Left cardiac atrium (tissue), 4 donors: ENCODE data around the gene IL34. TPM values are rescaled to one million over a fixed set of nuclear protein-coding genes. Genes with fewer than 3 reads are reported as not detected.
"Not testable (repeated sequence)": the region's sequence is repeated elsewhere in the genome, so short reads cannot be mapped to it uniquely, and the experiment has no call there.

Experiments used
- ATAC-seq, 2 donors: fragments of 200-7000 bp; cut with Tn5 transposase; one replicate each; pipeline ENCODE4 v1.9.1; 2020; ENCODE audit warnings: mild to moderate bottlenecking in 2 of 2, moderate library complexity in 2 of 2
- DNase-seq: peaks from one replicate; pipeline ENCODE4 v3.0.0-alpha.2; 2020
- intact Hi-C, 2 donors: fragments of 100-400 bp; cut with DNase I; formaldehyde crosslinking; loops; one replicate each; pipeline versions ENCODE4 v1.14.1 to v1.15.1; 2022 to 2023
- total RNA-seq, 2 donors: library from RNA; stranded (reverse); fragmentation: NEBNext Ultra II Directional; extraction: Animal tissue kit (Norgen Biotek cat#: 25700); gene quantifications; one replicate each; pipeline ENCODE4 v1.2.1, GENCODE V29; 2021
- donor health status: DM: no; HTN: yes; CAD: no.
- donor health status: DM: no; HTN: yes; CAD: no; lungs with severe emphysema.
- donor health status: DM: yes; HTN: yes; CAD: no.
- donor health status: Dilated cardiomyopathy.

IL34 gene
- total RNA-seq, 2 donors from 2014 or later: 1.4 to 4.0 TPM

DNA sequence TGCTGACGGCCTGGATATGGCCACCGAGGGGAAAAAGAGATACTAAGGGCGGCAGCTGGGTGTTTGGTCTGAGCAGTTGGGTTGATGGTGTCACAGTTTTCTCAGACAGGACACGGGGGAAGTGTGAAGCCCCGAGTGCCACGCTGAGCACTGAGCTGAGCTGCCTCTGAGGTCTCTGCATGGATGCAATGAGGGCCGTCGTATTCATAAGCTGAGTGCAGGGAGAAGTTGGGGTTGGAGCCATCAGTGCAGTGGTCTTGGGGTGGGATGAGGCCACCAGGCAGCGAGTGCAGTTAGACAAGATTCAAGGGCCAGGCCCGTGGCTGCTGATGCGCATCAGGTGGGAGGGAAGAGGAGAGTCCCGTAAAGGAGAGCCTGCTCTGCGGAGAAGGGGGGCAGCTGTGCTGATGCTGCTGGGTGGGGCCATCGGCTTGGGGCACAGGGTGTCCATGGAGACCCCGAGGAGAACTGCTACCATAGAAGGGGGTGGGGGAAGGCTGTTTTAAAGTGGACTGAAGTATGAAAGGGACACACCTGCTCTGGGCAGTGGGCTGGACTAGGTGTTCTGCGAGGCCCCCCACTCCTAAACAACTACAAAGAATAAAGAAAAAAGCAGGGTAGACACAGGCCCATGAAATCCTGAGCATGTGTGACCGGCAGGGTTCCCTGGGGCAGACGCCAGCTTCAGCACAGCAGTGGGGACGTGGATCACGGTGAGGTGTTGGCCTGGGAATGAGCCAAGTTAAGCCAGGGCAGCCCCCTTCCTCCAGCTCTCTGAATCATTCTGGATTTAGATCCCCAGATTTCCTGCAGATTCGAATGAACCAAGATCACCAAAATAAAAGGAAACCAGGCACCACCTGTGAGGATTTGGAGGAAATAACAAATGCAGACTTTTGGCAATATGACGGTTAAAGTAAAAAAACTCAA lies 19.7 kb downstream of the IL34 start:
- ATAC-seq (no peak), DNase-seq (no peak)
- intact Hi-C loops: no loop called here

DNA sequence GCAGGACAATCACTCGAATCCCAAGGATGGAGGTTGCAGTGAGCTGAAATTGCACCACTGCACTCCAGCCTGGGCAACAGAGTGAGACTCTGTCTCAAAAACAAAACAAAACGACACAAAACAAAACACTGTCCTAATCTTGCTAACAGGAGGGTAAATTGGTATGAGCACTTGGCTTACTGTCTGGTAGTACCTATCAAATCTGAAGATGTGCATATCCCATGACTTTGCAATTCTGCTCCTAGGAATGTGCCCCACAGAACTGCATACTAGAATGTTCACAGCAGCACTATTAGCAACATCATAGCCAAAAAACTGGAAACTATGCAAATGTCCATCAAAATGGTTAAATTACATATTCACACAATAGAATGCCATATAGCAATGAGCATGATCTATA lies 23.8 kb downstream of the IL34 start:
- intact Hi-C loops: no loop called here
- ATAC-seq (no peak), DNase-seq (no peak)

DNA sequence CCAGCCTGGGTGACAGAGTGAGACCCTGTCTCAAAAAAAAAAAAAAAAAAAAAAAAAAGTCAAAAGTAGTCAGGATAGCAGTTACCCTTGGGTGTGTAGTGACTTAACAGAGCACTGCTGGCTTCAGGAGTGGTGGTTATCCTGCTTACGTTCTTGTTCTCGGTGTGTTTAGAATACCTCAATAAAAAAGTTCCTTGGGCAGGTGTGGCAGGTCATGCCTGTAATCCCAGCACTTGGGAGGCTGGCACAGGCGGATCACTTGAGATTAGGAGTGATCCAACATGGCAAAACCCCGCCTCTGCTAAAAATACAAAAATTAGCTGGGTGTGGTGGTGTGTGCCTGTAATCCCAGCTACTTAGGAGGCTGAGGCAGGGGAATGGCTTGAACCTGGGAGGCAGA lies 24.6 kb downstream of the IL34 start:
- ATAC-seq, intact Hi-C loops, DNase-seq: not testable (repeated sequence)

DNA sequence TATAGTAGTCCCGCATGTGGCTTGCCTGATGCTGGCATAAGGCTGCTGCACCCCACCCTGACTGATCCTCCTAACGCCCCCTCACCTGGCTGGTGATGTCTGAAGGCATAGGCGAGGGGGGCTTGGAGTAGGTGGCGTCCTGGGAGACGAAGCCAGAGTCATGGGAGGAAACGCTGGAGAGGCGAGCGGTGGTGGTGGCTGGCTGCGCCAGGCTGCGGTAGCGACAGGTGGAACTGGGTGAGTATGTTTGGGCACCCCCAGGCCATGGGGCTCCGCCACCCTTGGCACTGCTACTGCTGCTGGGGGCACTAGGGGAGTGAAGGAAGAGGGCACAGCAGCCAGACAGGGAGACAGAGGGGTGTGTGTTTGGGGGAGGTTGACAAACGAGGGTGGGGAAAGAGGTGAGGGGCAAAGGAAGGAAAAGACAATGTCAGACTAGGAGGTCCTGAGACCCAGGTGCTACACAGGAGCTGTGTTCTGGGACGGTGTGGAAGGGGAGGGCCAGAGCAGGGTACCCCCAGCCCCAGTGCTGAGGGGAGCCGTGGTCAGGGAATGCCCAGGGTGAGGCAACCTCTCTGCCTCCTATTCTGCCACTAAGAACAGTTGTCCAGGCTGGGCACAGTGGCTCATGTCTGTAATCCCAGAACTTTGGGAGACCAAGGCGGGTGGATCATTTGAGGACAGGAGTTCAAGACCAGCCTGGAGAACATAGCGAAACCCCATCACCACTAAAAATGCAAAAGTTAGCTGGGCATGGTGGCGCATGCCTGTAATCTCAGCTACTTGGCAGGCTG lies 28.1 kb downstream of the IL34 start:
- ATAC-seq (no peak), DNase-seq (no peak)
- intact Hi-C loops: loop anchor here in 1 of 2 donors (5.0 kb wide), 1 partner anchor 98 kb away; no protein-coding TSS in a partner anchor

DNA sequence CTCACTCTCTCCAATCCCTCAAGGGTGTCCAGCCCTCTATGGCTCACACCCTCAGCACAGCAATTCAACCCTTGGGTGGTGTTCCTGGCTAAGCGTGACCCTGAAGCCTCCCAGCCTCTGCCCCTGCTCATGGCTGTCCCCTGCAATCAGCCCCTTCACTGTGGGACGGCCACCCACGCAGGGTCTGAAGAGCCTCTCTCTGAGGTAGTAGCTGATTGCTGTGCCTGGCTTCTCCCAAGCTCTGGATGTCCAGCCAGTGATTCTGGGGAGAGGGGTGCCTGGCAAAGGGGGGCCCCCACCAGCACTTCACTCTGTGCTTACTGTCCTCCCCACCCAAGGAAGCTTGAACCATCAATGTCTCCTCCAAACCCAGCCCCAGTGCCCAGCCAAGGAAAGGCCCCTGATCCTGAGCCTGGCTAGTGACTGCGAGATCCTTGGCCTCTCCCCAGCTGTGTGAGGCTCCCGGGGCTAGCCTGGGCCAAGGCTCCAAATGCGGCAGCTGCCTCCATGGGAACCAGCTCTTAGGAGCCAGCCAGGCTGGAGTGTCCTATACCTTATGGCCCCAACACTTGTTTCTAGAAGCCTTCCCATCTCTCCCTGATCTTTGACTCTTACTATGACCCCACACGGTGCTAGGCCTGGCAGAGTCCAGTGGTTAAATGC lies 29.6 kb downstream of the IL34 start:
- DNase-seq (peak; percentile 34), ATAC-seq (peak in 1 of 2 donors; percentile 13)
- intact Hi-C loops: loop anchor here in 1 of 2 donors (5.0 kb wide), 1 partner anchor 96 kb away; no protein-coding TSS in a partner anchor

DNA sequence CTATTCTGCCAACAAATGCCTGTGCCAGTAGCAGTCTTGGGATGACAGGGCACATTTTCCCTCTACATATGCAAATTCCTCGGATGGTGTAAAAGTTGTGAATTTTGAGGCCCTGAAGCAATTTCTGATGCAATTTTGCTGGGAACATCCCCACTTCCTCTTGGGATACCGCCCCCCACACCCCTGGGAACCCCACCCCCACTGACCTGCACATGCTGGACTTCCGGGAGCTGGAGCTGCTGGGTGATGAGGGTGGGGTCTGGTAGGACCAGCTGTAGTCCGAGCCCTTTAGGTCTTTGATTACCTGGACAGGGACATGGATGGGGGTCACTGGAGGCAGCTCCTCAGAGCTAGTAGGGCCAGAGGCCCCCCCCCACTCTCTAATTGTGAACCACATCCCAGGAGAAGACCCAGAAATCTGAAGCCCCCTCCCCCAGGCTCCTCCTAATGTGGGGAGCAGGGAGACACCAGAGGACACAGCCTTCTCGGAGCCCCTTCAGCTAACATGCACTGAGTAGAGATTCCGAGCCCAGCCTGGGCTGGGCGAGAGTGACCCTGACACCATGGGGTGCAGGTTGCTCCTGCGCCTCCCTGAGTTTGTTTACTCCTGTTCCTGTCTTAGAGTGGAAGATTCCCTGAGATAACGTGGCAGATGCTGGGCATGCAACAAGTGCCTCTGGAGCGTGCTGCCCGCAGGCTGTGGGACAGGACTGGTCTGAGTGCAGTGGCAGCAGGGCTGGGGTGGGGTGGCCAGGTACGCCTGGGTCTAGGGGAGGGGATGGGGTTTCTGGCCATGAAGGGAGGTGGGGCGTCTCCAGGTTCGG lies 30.5 kb downstream of the IL34 start:
- ATAC-seq (no peak), DNase-seq (no peak)
- intact Hi-C loops: loop anchor here in 1 of 2 donors (5.0 kb wide), 1 partner anchor 95 kb away; no protein-coding TSS in a partner anchor

DNA sequence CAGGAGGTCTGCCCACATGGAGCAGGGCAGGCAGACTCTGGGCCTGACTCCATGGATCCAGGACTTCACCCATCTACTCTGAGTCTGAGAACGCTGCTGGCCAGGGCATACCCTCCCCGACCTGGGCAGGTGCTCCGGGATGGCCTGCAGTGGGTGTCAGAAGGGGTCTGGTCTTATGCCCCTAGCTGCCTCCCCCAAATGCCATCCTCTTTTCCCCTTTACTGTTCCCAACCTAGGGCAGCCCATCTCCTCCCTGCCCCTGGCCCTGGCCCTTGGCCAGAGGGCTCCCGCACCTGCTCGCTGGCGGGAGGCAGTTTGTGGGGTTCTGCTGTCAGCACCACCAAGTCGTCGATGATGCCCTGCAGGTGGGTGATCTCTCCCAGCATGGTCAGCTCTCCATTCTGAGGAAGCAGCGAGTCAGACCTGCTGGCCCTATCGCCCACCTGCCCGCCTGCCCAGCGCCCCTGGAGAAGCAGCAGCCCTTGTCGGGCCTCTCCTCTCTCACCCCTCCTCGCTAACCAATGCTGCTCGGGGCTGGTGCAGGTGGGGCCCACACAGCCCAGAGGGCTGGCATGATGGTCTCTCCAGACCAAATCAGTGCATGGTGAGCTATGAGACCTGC lies 31.3 kb downstream of the IL34 start:
- DNase-seq (no peak), ATAC-seq (no peak)
- intact Hi-C loops: loop anchor here in 1 of 2 donors (5.0 kb wide), 1 partner anchor 95 kb away; no protein-coding TSS in a partner anchor

DNA sequence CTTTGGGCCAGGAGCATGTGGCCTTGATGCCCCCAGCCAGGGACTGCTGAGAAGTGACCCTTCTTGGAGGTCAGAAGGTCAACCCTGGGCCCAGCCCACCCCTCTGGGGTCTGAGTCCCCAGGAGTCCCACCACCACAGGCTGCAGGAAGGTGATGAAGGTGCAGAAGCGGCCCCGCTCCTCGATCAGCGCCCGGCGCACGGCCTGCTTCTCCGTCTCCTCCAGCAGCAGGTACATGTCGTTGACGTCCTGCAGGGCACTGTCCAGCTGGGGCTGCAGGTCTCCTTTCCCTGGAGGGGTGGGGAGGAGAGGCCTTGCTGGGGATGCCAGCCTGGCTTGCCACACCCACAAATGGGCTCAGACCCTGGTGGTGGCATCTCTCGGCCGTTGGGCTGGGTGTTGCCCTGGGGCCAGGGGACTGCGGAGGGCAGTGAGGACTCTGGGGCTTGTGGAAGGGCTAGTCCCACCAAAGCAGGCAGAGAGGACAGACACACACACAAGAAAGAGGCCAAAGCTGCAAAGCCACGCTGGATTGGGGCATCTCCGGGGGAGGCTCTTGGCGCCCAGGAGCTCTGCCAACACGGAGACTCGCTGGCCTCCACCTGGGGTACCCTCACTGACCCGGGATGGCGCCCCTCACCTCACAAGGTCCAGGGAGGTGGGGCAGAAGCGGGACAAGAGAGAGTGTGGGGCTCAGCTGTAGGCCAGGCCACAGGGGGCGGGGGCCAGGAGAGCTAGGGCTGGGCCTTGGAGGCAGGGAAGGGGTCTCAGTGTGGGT lies 31.9 kb downstream of the IL34 start:
- ATAC-seq: no peak
- DNase-seq: peak; percentile 18
- intact Hi-C loops: loop anchor here in 1 of 2 donors (5.0 kb wide), 1 partner anchor 94 kb away; no protein-coding TSS in a partner anchor

DNA sequence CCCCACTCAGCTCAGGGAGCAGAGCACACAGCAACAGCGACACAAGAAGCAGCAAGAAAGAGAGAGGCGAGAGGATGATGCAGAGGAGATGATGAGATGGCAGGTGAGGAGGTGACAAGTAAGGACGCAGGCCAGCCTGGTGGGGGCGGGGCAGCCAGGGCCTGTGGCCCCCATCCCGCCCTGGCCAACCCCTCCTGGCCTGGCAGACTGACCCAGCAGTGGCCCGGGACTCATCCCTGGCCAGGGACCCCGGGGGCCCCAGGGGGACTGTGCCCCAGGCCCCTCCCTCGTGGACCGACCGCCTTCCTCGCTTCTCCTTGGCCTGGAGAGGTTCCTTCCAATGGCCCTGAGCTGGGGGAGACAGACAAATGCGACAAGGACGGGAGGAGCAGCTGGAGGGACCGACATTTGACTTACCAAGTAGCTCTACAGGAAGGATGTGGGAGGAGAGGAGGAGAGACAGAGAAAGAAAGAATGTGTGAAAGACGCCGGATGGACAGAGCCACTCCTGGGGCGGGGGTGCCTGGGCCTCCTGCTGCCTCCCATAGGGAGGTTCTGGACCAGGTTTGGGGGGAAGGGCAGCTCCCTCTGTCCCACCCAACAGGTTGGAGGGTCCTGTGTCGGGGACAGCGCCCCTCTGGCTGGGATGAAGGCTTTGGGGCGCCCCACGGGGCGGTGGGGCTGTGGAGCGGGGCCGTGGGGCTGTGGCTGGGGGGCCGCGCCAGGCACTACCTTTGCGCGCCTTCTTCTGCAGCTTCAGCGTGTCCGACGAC lies 32.7 kb downstream of the IL34 start:
- no peak for ATAC-seq
- peak; percentile 16 for DNase-seq
- intact Hi-C loops: loop anchor here in 1 of 2 donors (5.0 kb wide), 1 partner anchor 93 kb away; no protein-coding TSS in a partner anchor

DNA sequence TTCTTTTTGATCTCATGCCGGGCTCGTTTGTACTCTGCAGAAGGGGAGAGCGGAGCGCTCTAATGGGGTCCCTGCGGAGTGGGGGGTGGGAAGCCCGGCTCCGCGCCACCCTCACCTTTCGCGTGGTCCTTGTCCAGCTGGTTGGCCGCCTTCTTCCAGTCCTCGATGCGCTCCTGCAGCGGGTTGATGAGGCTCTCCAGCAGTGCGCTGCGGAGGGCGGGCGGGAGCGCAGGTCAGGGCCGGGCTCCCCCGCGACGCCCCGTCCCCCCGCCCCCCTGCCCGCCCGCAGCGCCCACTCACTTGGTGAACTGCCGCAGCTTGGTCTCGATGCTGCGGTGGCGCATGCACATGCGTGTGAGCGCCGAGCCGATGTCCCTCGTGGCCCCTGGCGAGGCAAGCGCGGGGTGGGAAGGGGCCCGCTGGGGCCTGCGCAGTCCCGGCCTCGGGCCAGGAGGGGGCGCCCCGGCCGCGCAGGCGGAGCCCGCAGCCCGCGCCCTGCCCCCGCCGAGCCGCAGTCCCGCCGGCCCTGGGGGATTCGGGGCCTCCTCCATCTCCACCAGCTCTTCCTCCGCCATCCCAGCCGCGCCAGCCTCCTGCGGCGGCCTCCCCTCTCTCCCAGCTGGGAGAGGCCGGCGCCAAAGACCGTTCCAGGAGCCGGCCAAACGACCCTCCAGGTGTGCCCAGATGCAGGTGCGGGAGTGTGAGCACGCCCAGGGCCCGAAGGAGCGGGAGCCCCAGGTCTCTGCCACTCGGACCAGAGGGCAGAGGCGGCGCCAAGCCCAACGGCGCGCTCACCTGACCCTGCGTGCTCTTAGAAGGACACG lies 33.5 kb downstream of the IL34 start:
- ATAC-seq (peak; percentile 39 to 53), DNase-seq (peak; percentile 39)
- intact Hi-C loops: loop anchor here (5.0 to 10.0 kb wide), 2 partner anchors 65 to 92 kb away; no protein-coding TSS in a partner anchor

DNA sequence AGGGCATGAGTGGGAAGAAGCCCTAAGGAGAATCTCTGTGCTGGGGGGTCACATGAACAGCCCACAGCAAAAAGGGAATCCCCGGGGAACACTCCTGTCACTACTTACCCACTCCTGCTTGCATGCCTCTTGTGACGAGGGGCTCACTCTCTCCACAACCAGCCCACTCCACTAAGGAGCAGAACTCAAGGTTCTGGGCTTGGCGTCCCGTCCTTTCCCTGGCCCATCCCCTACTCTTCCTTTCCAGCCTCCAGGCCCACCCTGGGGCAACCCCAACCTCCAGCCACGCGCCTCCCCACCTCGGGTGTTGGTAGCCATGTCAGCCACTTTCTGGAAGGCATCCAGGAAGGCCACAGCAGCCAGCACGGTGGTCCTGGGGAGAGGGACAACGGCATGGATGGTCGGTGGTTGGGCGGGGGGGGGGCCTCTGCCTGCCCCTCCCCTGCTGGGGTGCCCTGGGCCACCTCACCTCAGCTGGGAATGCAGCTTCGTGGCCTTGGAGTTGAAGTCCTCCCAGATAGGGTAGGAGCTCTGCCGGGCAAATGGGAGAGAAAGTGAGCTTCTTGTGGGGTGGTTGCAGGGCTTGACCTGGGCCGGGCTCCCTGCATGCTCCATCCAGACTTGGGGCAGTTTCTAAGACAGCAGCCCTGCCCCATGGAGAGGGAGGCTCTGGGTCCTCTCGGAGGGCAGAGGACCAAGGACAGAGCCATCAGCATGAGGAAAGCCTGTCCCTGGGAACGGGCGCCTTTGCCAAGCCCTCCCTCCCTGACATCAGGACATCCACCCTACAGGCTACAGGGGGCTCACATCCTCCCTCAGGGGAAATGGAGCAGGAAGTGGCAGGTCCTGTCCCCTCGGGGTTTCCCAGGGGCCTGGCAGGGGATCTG lies 34.4 kb downstream of the IL34 start:
- no peak for ATAC-seq
- intact Hi-C loops: loop anchor here in 1 of 2 donors (5.0 to 10.0 kb wide), 2 partner anchors 64 to 92 kb away; no protein-coding TSS in a partner anchor
- peak; percentile 23 for DNase-seq

DNA sequence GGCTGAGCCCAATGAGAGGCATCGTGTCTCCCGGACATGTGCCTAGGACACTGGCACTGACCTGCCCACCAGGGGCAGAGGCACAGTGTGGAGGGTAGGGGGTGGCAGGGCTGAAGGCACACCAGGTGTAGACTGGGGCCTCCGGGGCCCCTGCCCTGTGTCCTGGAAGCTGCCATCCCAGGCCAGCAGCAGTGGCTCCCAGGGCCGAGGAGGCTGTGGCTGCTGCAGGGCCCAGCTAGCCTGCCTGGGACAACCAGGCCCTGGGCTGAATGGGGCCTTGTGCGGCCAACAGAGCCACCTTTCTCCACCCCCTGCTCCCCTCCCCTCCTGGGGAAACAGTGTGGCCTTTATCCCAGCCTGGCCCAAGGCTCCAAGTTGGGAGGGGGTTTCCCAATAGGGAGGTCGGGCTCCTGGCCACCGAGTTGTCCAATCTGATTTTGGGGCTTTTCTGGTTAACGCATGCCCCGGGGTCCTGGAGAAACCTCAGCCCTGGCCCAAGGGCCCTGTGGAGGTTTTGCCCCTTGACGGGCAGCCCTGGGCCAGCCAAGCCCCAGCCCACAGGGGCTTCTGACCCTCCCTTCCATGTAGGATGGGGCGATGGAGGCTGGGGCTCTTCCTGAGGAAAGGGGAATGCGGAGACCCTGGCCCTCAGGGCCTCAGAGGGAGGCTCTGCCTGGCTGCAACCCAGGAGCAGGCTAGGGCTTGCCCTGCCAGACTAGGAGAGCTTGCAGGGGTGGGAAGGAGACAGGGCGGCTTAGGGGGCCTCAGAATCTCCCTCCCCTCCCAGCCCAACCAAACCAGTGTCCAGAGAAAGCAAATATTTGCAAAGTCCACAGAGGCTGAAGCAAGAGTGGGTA lies 35.3 kb downstream of the IL34 start:
- no peak for DNase-seq
- ATAC-seq: peak; percentile 5 to 21
- intact Hi-C loops: loop anchor here in 1 of 2 donors (5.0 to 10.0 kb wide), 2 partner anchors 63 to 91 kb away; no protein-coding TSS in a partner anchor
